ENCODE results near the gene PTPRG. TPM values are rescaled to one million over a fixed set of nuclear protein-coding genes. Genes with fewer than 3 reads are reported as not detected.

PTPRG gene
- total and polyA plus RNA-seq, 2 donors (not counting 3 experiments of a cell fraction or from before 2014, with no cell fraction given): 8.9 to 39.1 TPM

GRCh38 chr3:61718565-61718964 is 157.2 kb downstream of the PTPRG start:
- Histone ChIP-seq H3K36me3 (ENCODE audit: control insufficient read depth in 2 of 2, extremely low read depth in 1 of 2, insufficient read depth in 2 of 2, low read length in 2 of 2) (no peaks in the 10 kb centered on the region), H2AFZ (ENCODE audit: low read depth, low read length) (no peak overlapping the region), H3K9me3 (replicated peaks; ENCODE audit: control insufficient read depth, insufficient read depth, low read length) (no peaks in the 10 kb centered on the region), H3K27ac (ENCODE audit: insufficient read depth, low read depth, low read length) (no peak overlapping the region), H3K4me2 (ENCODE audit: insufficient read depth, low read length) (no peak overlapping the region), H4K20me1 (replicated peaks; ENCODE audit: control insufficient read depth, extremely low read depth, insufficient read depth, low read length) (no peaks in the 10 kb centered on the region), H3K9ac (replicated peaks; ENCODE audit: extremely low read depth, insufficient read depth, low read length) (no peak overlapping the region), H3K27me3 (ENCODE audit: control insufficient read depth in 2 of 2, insufficient read depth in 2 of 2, low read length in 2 of 2) (no peaks in the 10 kb centered on the region), H3K79me2 (ENCODE audit: control insufficient read depth, insufficient read depth, low read length) (no peaks in the 10 kb centered on the region), H3K9me1 (replicated peaks; ENCODE audit: control insufficient read depth, extremely low read depth, insufficient read depth, low read length) (no peaks in the 10 kb centered on the region), H3K4me3 (replicated peaks in 1 of 3; ENCODE audit: insufficient read depth in 1 of 3, low read depth in 1 of 3, low read length in 3 of 3) (no peak overlapping the region), H3K4me1 (ENCODE audit: control insufficient read depth, extremely low read depth, insufficient read depth, low read length) (no peaks in the 10 kb centered on the region)
- FAIRE-seq: no peak
- no peak for DNase-seq (ENCODE audit: low read depth, low spot score)
- TF ChIP-seq JUN (IDR thresholded peaks at IDR 0.05; ENCODE audit: borderline replicate concordance, insufficient read depth, insufficient read length, low read depth): no peak
- ChIA-PET POLR2A (no interaction called here), CTCF (interaction anchor here (0.8 kb wide), 1 partner anchor 218 kb away, joined by 3 read pairs; no protein-coding TSS in a partner anchor)
- no TSS peak for BruUV-seq (replicated peaks)
- dilution Hi-C loops (cut with MboI; ENCODE audit: extremely low pct_ligation_motif_present, low sequenced_read_pairs): no loop called here
- intact Hi-C loops (cut with micrococcal nuclease): no loop called here

GRCh38 chr3:61719278-61719977 is 158.1 kb downstream of the PTPRG start:
- H3K9me1 ChIP-seq (replicated peaks; ENCODE audit: control insufficient read depth, extremely low read depth, insufficient read depth, low read length): no peaks in the 10 kb centered on the region
- no peak for DNase-seq (ENCODE audit: low read depth, low spot score)
- H3K9me3 ChIP-seq (replicated peaks; ENCODE audit: control insufficient read depth, insufficient read depth, low read length): no peaks in the 10 kb centered on the region
- H3K4me3 ChIP-seq (replicated peaks in 1 of 3; ENCODE audit: insufficient read depth in 1 of 3, low read depth in 1 of 3, low read length in 3 of 3): no peak overlapping the region
- no peak for TF ChIP-seq EZH2 (IDR thresholded peaks at IDR 0.05; ENCODE audit: borderline replicate concordance, low read depth, low read length, severe bottlenecking)
- TF ChIP-seq CTCF (IDR thresholded peaks at IDR 0.05; ENCODE audit: extremely low read depth in 1 of 2, insufficient read depth in 1 of 2, low read depth in 1 of 2, low read length in 2 of 2): no peak
- no peak for TF ChIP-seq GATA2 (IDR thresholded peaks at IDR 0.05; ENCODE audit: insufficient read depth, insufficient read length, low read depth, low read length)
- TF ChIP-seq MAX (IDR thresholded peaks at IDR 0.05; ENCODE audit: insufficient read depth, insufficient read length): no peak
- TF ChIP-seq POLR2AphosphoS5 (IDR thresholded peaks at IDR 0.05; ENCODE audit: insufficient read depth, low read depth, low read length): no peak
- no peak for TF ChIP-seq POLR2A (IDR thresholded peaks at IDR 0.05; ENCODE audit: low read depth, low read length)
- TF ChIP-seq MYC (IDR thresholded peaks at IDR 0.05; ENCODE audit: low read depth, low read length): no peak
- TF ChIP-seq FOS (IDR thresholded peaks at IDR 0.05; ENCODE audit: borderline replicate concordance, insufficient read depth, low read length): no peak
- TF ChIP-seq JUN (IDR thresholded peaks at IDR 0.05; ENCODE audit: borderline replicate concordance, insufficient read depth, insufficient read length, low read depth): no peak
- no peaks in the 10 kb centered on the region for H4K20me1 ChIP-seq (replicated peaks; ENCODE audit: control insufficient read depth, extremely low read depth, insufficient read depth, low read length)
- dilution Hi-C loops (cut with MboI; ENCODE audit: extremely low pct_ligation_motif_present, low sequenced_read_pairs): no loop called here
- ChIA-PET POLR2A (no interaction called here), CTCF (no interaction called here)
- intact Hi-C loops (cut with micrococcal nuclease): no loop called here
- no peak overlapping the region for H3K27ac ChIP-seq (ENCODE audit: insufficient read depth, low read depth, low read length)
- no peak overlapping the region for H3K4me2 ChIP-seq (ENCODE audit: insufficient read depth, low read length)
- no peaks in the 10 kb centered on the region for H3K79me2 ChIP-seq (ENCODE audit: control insufficient read depth, insufficient read depth, low read length)
- no peaks in the 10 kb centered on the region for H3K4me1 ChIP-seq (ENCODE audit: control insufficient read depth, extremely low read depth, insufficient read depth, low read length)
- H3K9ac ChIP-seq (replicated peaks; ENCODE audit: extremely low read depth, insufficient read depth, low read length): no peak overlapping the region
- no peaks in the 10 kb centered on the region for H3K36me3 ChIP-seq (ENCODE audit: control insufficient read depth in 2 of 2, extremely low read depth in 1 of 2, insufficient read depth in 2 of 2, low read length in 2 of 2)
- BruUV-seq (replicated peaks): no TSS peak
- no peaks in the 10 kb centered on the region for H3K27me3 ChIP-seq (ENCODE audit: control insufficient read depth in 2 of 2, insufficient read depth in 2 of 2, low read length in 2 of 2)
- H2AFZ ChIP-seq (ENCODE audit: low read depth, low read length): no peak overlapping the region
- FAIRE-seq: no peak
